ENCODE measurements around the gene CTBP2. TPM values are rescaled to one million over a fixed set of nuclear protein-coding genes. Genes with fewer than 3 reads are reported as not detected.

Gene CTBP2
- total RNA-seq, 4 donors from 2014 or later = 41.8 to 55.9 (median 47.1) TPM

- TF ChIP-seq POLR2A (IDR thresholded peaks at IDR 0.05) = no peak
- Histone ChIP-seq H3K4me3 (no peak overlapping the region), H3K4me1 (no peaks in the 10 kb centered on the region), H3K27me3 (no peaks in the 10 kb centered on the region), H3K27ac (no peak overlapping the region), H3K9me3 (no peaks in the 10 kb centered on the region), H3K36me3 (peaks cover 0 to 75% (median 23%) of the 10 kb centered on the region in 3 donors)
- WGBS, 2 donors = 53 to 65% methylated on average over 6 of the region's 6 CpGs
- intact Hi-C loops (cut with DNase I) = no loop called here
- DNase-seq = no peak
Measured at GRCh38 chr10:124983321-124983720, 177.0 kb downstream of the CTBP2 start.

- peaks cover 0 to 62% (median 9%) of the 10 kb centered on the region in 3 donors for H3K36me3 ChIP-seq
- 84 to 86% methylated on average over 5 of the region's 5 CpGs for WGBS, 2 donors
Measured at GRCh38 chr10:124978376-124978725, 182.0 kb downstream of the CTBP2 start.

GRCh38 chr10:124977648-124978375 lies 182.6 kb downstream of the CTBP2 start:
- H3K36me3 ChIP-seq = peaks cover 0 to 62% (median 7%) of the 10 kb centered on the region in 3 donors
- no peak for DNase-seq
- intact Hi-C loops (cut with DNase I) = no loop called here
- TF ChIP-seq, protein P1, sequence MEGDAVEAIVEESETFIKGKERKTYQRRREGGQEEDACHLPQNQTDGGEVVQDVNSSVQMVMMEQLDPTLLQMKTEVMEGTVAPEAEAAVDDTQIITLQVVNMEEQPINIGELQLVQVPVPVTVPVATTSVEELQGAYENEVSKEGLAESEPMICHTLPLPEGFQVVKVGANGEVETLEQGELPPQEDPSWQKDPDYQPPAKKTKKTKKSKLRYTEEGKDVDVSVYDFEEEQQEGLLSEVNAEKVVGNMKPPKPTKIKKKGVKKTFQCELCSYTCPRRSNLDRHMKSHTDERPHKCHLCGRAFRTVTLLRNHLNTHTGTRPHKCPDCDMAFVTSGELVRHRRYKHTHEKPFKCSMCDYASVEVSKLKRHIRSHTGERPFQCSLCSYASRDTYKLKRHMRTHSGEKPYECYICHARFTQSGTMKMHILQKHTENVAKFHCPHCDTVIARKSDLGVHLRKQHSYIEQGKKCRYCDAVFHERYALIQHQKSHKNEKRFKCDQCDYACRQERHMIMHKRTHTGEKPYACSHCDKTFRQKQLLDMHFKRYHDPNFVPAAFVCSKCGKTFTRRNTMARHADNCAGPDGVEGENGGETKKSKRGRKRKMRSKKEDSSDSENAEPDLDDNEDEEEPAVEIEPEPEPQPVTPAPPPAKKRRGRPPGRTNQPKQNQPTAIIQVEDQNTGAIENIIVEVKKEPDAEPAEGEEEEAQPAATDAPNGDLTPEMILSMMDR (IDR thresholded peaks at IDR 0.05) = no peak
- no peak for TF ChIP-seq POLR2A (IDR thresholded peaks at IDR 0.05)
- H3K27ac ChIP-seq = no peak overlapping the region
- WGBS, 2 donors = 79 to 80% methylated on average over 4 of the region's 4 CpGs
- no peaks in the 10 kb centered on the region for H3K9me3 ChIP-seq
- no peak overlapping the region for H3K4me3 ChIP-seq
- peaks cover 0 to 4% (median 0%) of the 10 kb centered on the region in 3 donors for H3K4me1 ChIP-seq
- H3K27me3 ChIP-seq = no peaks in the 10 kb centered on the region

More at GRCh38 chr10:124978376-124978725, 182.0 kb downstream of the CTBP2 start:
- Histone ChIP-seq H3K9me3 (no peaks in the 10 kb centered on the region), H3K4me1 (peaks cover 0 to 4% (median 0%) of the 10 kb centered on the region in 3 donors), H3K4me3 (no peak overlapping the region), H3K27ac (no peak overlapping the region), H3K27me3 (no peaks in the 10 kb centered on the region)
- TF ChIP-seq, protein P1 (IDR thresholded peaks at IDR 0.05) = no peak
- no peak for TF ChIP-seq POLR2A (IDR thresholded peaks at IDR 0.05)
- intact Hi-C loops (cut with DNase I) = no loop called here
- DNase-seq = no peak

DNA sequence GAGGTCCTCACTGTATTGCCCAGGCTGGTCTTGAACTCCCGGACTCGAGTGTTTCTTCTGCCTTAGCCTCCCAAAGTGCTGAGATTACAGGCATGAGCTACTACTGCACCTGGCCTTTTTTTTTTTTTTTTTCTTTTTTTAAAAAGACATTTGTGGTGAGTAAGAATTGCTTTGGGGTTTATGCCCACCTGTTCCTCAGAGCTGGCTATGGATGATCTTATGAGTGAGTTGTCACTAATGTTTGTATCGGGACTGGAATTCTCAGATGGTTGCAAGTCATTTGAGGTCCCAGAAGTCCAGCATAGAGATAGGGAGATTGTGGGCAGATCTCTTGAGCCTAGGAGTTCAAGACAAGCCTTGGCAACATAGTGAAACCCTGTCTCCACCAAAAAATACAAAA lies 183.2 kb downstream of the CTBP2 start:
- WGBS, 2 donors = 94 to 97% methylated on average over 3 of the region's 3 CpGs
- H3K36me3 ChIP-seq = peaks cover 0 to 60% (median 7%) of the 10 kb centered on the region in 3 donors
- intact Hi-C loops (cut with DNase I) = no loop called here
- no peaks in the 10 kb centered on the region for H3K9me3 ChIP-seq
- no peaks in the 10 kb centered on the region for H3K27me3 ChIP-seq
- no peak overlapping the region for H3K27ac ChIP-seq
- DNase-seq = no peak
- H3K4me1 ChIP-seq = peaks cover 0 to 4% (median 0%) of the 10 kb centered on the region in 3 donors
- no peak overlapping the region for H3K4me3 ChIP-seq
- TF ChIP-seq, protein P1 (IDR thresholded peaks at IDR 0.05) = no peak
- TF ChIP-seq POLR2A (IDR thresholded peaks at IDR 0.05) = no peak

DNA sequence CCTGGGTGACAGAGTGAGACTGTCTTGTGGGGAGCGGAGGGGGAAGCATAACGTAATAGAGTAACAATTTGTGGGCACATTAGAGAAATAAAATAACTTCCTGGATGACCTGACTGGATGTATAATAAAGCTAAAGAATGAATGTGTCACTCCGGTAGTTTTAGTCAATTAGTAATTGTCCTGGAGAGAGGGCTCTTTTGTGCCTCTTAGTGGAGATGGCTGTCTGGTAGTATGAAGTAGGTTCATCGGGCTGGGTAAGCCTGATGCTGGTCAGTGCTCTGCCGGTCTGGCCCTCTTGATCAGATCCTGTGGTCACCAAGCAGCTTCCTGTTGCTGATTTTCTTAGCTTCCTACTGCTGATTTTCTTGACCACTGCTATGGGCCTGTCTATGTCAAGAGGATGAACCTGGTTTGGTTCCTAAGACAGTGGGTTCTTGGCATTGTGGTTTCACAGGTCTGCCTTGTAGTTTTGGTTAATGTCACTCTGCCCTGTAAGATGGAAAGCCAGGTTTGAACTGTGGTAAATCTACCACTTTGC lies 184.3 kb downstream of the CTBP2 start:
- Histone ChIP-seq H3K4me3 (no peak overlapping the region), H3K27ac (no peak overlapping the region), H3K9me3 (no peaks in the 10 kb centered on the region), H3K4me1 (peaks cover 0 to 12% (median 0%) of the 10 kb centered on the region in 3 donors), H3K27me3 (no peaks in the 10 kb centered on the region), H3K36me3 (peaks cover 0 to 57% (median 7%) of the 10 kb centered on the region in 3 donors)
- no peak for DNase-seq
- TF ChIP-seq, protein P1 (IDR thresholded peaks at IDR 0.05) = no peak
- no peak for TF ChIP-seq POLR2A (IDR thresholded peaks at IDR 0.05)
- 73 to 78% methylated on average over 5 of the region's 5 CpGs for WGBS, 2 donors
- intact Hi-C loops (cut with DNase I) = no loop called here
